Osteoblast (primary cell): ENCODE data around the gene SERGEF. TPM values are rescaled to one million over a fixed set of nuclear protein-coding genes. Genes with fewer than 3 reads are reported as not detected.

Experiments used
- DNase-seq: peaks from one replicate; pipeline ENCODE4 v3.0.0; 2011; ENCODE audit warnings: low spot score, mixed read lengths; ENCODE audit not compliant: insufficient read length; ENCODE audit errors: missing footprints
- H2AFZ ChIP-seq: 2 replicates; pipeline ENCODE4 v1.6.0; 2011; ENCODE audit warnings: mild to moderate bottlenecking, low read length
- H3K27ac ChIP-seq: 2 replicates; pipeline ENCODE4 v1.5.1; 2011; ENCODE audit warnings: mild to moderate bottlenecking, low read depth, low read length, moderate library complexity
- H3K27me3 ChIP-seq: 2 replicates; pipeline ENCODE4 v1.6.0; 2012; ENCODE audit warnings: mild to moderate bottlenecking, control low read depth, inconsistent platforms, low read length, moderate library complexity; ENCODE audit not compliant: insufficient read depth
- H3K36me3 ChIP-seq: 2 replicates; pipeline ENCODE4 v1.5.1; 2011; ENCODE audit warnings: mild to moderate bottlenecking, low read length, control low read depth, moderate library complexity; ENCODE audit not compliant: insufficient read depth
- H3K4me1 ChIP-seq: 2 replicates; pipeline ENCODE4 v1.5.1; 2011; ENCODE audit warnings: mild to moderate bottlenecking, low read length, control low read depth, moderate library complexity; ENCODE audit not compliant: insufficient read depth
- H3K4me2 ChIP-seq: 2 replicates; pipeline ENCODE4 v1.6.0; 2011; ENCODE audit warnings: mild to moderate bottlenecking, low read length; ENCODE audit not compliant: insufficient read depth
- H3K4me3 ChIP-seq: fragments of 200-600 bp; sonication (generic); 3 replicates; pipeline ENCODE4 v1.5.1; 2012; ENCODE audit warnings: mild to moderate bottlenecking, low read length, inconsistent platforms; ENCODE audit not compliant: insufficient read depth
- H3K79me2 ChIP-seq: 2 replicates; pipeline ENCODE4 v1.6.0; 2012; ENCODE audit warnings: mild to moderate bottlenecking, low read length, control low read depth, inconsistent platforms; ENCODE audit not compliant: insufficient read depth
- H3K9me3 ChIP-seq: 2 replicates; pipeline ENCODE4 v1.5.1; 2011; ENCODE audit warnings: low read depth, low read length, control low read depth
- H4K20me1 ChIP-seq: 2 replicates; pipeline ENCODE4 v1.6.0; 2012; ENCODE audit warnings: mild to moderate bottlenecking, low read length, control low read depth; ENCODE audit not compliant: insufficient read depth
- CTCF ChIP-seq: IDR thresholded peaks from 2 replicates; pipeline ENCODE4 v1.5.1; 2011; ENCODE audit warnings: mild to moderate bottlenecking, low read depth, low read length, moderate library complexity; ENCODE audit errors: extremely low read depth
- total RNA-seq: library from RNA; depleted of rRNA; stranded (reverse); fragments of >200 nt; gene quantifications from 2 replicates; pipeline ENCODE4 v1.2.3, GENCODE V29; 2012

SERGEF gene
- total RNA-seq, 1 donor: 29.7 TPM

- H3K9me3 ChIP-seq: no peaks in the 10 kb centered on the region
- H3K4me1 ChIP-seq: peaks cover 6% of the 10 kb centered on the region
- no peak overlapping the region for H3K4me2 ChIP-seq
- TF ChIP-seq CTCF: no peak
- no peaks in the 10 kb centered on the region for H3K36me3 ChIP-seq
- H3K4me3 ChIP-seq: no peak overlapping the region
- H4K20me1 ChIP-seq: no peaks in the 10 kb centered on the region
- peaks cover 52% of the 10 kb centered on the region for H3K27me3 ChIP-seq
- no peak overlapping the region for H2AFZ ChIP-seq
- H3K27ac ChIP-seq: no peak overlapping the region
- DNase-seq: no peak
- no peaks in the 10 kb centered on the region for H3K79me2 ChIP-seq
Observed at GRCh38 chr11:17739945-17740338, 272.9 kb downstream of the SERGEF start.

GRCh38 chr11:17738151-17738973 lies 274.5 kb downstream of the SERGEF start:
- peak; percentile 83 for DNase-seq
- no peaks in the 10 kb centered on the region for H3K79me2 ChIP-seq
- H3K4me2 ChIP-seq: no peak overlapping the region
- TF ChIP-seq CTCF: no peak
- peaks cover 62% of the 10 kb centered on the region for H3K27me3 ChIP-seq
- H3K36me3 ChIP-seq: no peaks in the 10 kb centered on the region
- H3K4me1 ChIP-seq: peaks cover 4% of the 10 kb centered on the region
- H3K9me3 ChIP-seq: no peaks in the 10 kb centered on the region
- peaks cover 2% of the 10 kb centered on the region for H4K20me1 ChIP-seq
- no peak overlapping the region for H2AFZ ChIP-seq
- no peak overlapping the region for H3K27ac ChIP-seq
- no peak overlapping the region for H3K4me3 ChIP-seq

Other genes with a start within 250 kb of the SERGEF start
- under 0.01 and 0.29 TPM in 2 replicates for gene TPH1, start 33.2 kb upstream of the SERGEF start, total RNA-seq
- 15.6 and 18.3 TPM in 2 replicates for gene SAAL1, start 93.0 kb upstream of the SERGEF start, total RNA-seq
- not detected in 2 replicates for gene MRGPRX3, start 119.5 kb upstream of the SERGEF start, total RNA-seq
- gene MRGPRX4, start 159.8 kb upstream of the SERGEF start, total RNA-seq: not detected in 2 replicates
- gene SAA4, start 223.8 kb upstream of the SERGEF start, total RNA-seq: not detected in 2 replicates
- gene SAA2, start 235.6 kb upstream of the SERGEF start, total RNA-seq: under 0.01 TPM in 1 of 2 replicates, not detected in the other